HG03060 (cell line): ENCODE measurements around the gene NOTCH2NLA.
"Not testable (repeated sequence)": the region's sequence is repeated elsewhere in the genome, so short reads cannot be mapped to it uniquely, and the experiment has no call there.

ENCODE experiments used
- ATAC-seq: cut with Tn5 transposase; IDR thresholded peaks from one replicate; pipeline ENCODE4 v1.9.1; 2021; ENCODE audit warnings: low read depth, moderate number of reproducible peaks; ENCODE audit not compliant: unreplicated experiment

NOTCH2NLA gene

GRCh38 chr1:146174531-146174930 lies 54.3 kb downstream of the NOTCH2NLA start:
- not testable (repeated sequence) for ATAC-seq

- not testable (repeated sequence) for ATAC-seq
These were observed 61.1 kb downstream of the NOTCH2NLA start for GRCh38 chr1:146167740-146168139.

- not testable (repeated sequence) for ATAC-seq
These were observed 61.5 kb downstream of the NOTCH2NLA start for GRCh38 chr1:146167273-146167672.

- ATAC-seq, result not testable (repeated sequence)
These were observed 84.4 kb downstream of the NOTCH2NLA start, which contains the start of gene NBPF10 for GRCh38 chr1:146144465-146144864. Gene NBPF10 (minus strand): TSS chr1:146144804. CDS start chr1:146144769, 35 bp downstream.
